Measurements from ENCODE around the gene NFKBIE. TPM values are rescaled to one million over a fixed set of nuclear protein-coding genes. Genes with fewer than 3 reads are reported as not detected.

The NFKBIE gene
- total and polyA plus RNA-seq, 4 donors: 3.7 to 4.9 (median 4.7) TPM

GRCh38 chr6:44292661-44293365, 27.5 kb upstream of the NFKBIE start:
- 77% methylated on average over 4 of the region's 4 CpGs for WGBS
- H3K4me3 ChIP-seq (ENCODE audit: low read depth in 1 of 3, low read length in 3 of 3): no peak overlapping the region
- H3K4me1 ChIP-seq (ENCODE audit: control insufficient read depth in 4 of 4, insufficient read depth in 4 of 4, low read length in 3 of 4): peaks cover 7 to 12% (median 8%) of the 10 kb centered on the region in 4 donors
- peaks cover 0 to 16% (median 8%) of the 10 kb centered on the region in 4 donors for H3K27me3 ChIP-seq (ENCODE audit: control insufficient read depth in 4 of 4, insufficient read depth in 4 of 4, low read length in 3 of 4)
- no peak overlapping the region for H3K27ac ChIP-seq (ENCODE audit: low read depth in 1 of 2, low read length in 2 of 2)
- H3K36me3 ChIP-seq (ENCODE audit: control insufficient read depth in 4 of 4, insufficient read depth in 3 of 4, low read depth in 1 of 4, low read length in 3 of 4): no peaks in the 10 kb centered on the region
- TF ChIP-seq CTCF (IDR thresholded peaks at IDR 0.05; ENCODE audit: low read depth, low read length, missing input control) (no peak), RAD21 (IDR thresholded peaks at IDR 0.05) (no peak), TAF1 (conservative IDR thresholded peaks at IDR 0.05) (no peak), NR2F2 (IDR thresholded peaks at IDR 0.05) (no peak), SP1 (IDR thresholded peaks at IDR 0.05) (no peak), MAX (IDR thresholded peaks at IDR 0.05) (no peak)
- H3K9ac ChIP-seq (ENCODE audit: low read depth in 1 of 2, low read length in 2 of 2): no peak overlapping the region
- no peaks in the 10 kb centered on the region for H3K9me3 ChIP-seq (ENCODE audit: control insufficient read depth in 4 of 4, low read length in 3 of 4)
- DNase-seq (ENCODE audit: low spot score): no peak

GRCh38 chr6:44291841-44292240, 26.5 kb upstream of the NFKBIE start:
- H3K27me3 ChIP-seq (ENCODE audit: control insufficient read depth in 4 of 4, insufficient read depth in 4 of 4, low read length in 3 of 4): peaks cover 0 to 16% (median 8%) of the 10 kb centered on the region in 4 donors
- no peak overlapping the region for H3K9ac ChIP-seq (ENCODE audit: low read depth in 1 of 2, low read length in 2 of 2)
- H3K4me3 ChIP-seq (ENCODE audit: low read depth in 1 of 3, low read length in 3 of 3): no peak overlapping the region
- TF ChIP-seq HNF4A (conservative IDR thresholded peaks at IDR 0.05): no peak
- TF ChIP-seq FOXA2 (IDR thresholded peaks at IDR 0.05): no peak
- TF ChIP-seq SP1 (IDR thresholded peaks at IDR 0.05): no peak
- TF ChIP-seq, protein P1, sequence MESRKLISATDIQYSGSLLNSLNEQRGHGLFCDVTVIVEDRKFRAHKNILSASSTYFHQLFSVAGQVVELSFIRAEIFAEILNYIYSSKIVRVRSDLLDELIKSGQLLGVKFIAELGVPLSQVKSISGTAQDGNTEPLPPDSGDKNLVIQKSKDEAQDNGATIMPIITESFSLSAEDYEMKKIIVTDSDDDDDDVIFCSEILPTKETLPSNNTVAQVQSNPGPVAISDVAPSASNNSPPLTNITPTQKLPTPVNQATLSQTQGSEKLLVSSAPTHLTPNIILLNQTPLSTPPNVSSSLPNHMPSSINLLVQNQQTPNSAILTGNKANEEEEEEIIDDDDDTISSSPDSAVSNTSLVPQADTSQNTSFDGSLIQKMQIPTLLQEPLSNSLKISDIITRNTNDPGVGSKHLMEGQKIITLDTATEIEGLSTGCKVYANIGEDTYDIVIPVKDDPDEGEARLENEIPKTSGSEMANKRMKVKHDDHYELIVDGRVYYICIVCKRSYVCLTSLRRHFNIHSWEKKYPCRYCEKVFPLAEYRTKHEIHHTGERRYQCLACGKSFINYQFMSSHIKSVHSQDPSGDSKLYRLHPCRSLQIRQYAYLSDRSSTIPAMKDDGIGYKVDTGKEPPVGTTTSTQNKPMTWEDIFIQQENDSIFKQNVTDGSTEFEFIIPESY (IDR thresholded peaks at IDR 0.05): no peak
- TF ChIP-seq EGR1 (IDR thresholded peaks at IDR 0.05; ENCODE audit: low read depth in 2 of 2): no peak
- no peak for TF ChIP-seq TAF1 (conservative IDR thresholded peaks at IDR 0.05)
- TF ChIP-seq RAD21 (IDR thresholded peaks at IDR 0.05): no peak
- no peak for TF ChIP-seq HNF4G (IDR thresholded peaks at IDR 0.05)
- TF ChIP-seq NR2F2 (IDR thresholded peaks at IDR 0.05): no peak
- TF ChIP-seq MAX (IDR thresholded peaks at IDR 0.05): no peak
- no peak for TF ChIP-seq RXRA (IDR thresholded peaks at IDR 0.05)
- TF ChIP-seq YY1 (IDR thresholded peaks at IDR 0.05): no peak
- TF ChIP-seq GABPA (IDR thresholded peaks at IDR 0.05 in 1 of 2, conservative IDR thresholded peaks at IDR 0.05 in 1 of 2): no peak
- TF ChIP-seq, protein P2, sequence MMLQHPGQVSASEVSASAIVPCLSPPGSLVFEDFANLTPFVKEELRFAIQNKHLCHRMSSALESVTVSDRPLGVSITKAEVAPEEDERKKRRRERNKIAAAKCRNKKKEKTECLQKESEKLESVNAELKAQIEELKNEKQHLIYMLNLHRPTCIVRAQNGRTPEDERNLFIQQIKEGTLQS (IDR thresholded peaks at IDR 0.05): no peak
- no peak for TF ChIP-seq CTCF (IDR thresholded peaks at IDR 0.05; ENCODE audit: low read depth, low read length, missing input control)
- TF ChIP-seq, protein P3, sequence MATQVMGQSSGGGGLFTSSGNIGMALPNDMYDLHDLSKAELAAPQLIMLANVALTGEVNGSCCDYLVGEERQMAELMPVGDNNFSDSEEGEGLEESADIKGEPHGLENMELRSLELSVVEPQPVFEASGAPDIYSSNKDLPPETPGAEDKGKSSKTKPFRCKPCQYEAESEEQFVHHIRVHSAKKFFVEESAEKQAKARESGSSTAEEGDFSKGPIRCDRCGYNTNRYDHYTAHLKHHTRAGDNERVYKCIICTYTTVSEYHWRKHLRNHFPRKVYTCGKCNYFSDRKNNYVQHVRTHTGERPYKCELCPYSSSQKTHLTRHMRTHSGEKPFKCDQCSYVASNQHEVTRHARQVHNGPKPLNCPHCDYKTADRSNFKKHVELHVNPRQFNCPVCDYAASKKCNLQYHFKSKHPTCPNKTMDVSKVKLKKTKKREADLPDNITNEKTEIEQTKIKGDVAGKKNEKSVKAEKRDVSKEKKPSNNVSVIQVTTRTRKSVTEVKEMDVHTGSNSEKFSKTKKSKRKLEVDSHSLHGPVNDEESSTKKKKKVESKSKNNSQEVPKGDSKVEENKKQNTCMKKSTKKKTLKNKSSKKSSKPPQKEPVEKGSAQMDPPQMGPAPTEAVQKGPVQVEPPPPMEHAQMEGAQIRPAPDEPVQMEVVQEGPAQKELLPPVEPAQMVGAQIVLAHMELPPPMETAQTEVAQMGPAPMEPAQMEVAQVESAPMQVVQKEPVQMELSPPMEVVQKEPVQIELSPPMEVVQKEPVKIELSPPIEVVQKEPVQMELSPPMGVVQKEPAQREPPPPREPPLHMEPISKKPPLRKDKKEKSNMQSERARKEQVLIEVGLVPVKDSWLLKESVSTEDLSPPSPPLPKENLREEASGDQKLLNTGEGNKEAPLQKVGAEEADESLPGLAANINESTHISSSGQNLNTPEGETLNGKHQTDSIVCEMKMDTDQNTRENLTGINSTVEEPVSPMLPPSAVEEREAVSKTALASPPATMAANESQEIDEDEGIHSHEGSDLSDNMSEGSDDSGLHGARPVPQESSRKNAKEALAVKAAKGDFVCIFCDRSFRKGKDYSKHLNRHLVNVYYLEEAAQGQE (IDR thresholded peaks at IDR 0.05): no peak
- TF ChIP-seq FOXA1 (IDR thresholded peaks at IDR 0.05): no peak
- TF ChIP-seq JUND (IDR thresholded peaks at IDR 0.05): no peak
- H3K9me3 ChIP-seq (ENCODE audit: control insufficient read depth in 4 of 4, low read length in 3 of 4): no peaks in the 10 kb centered on the region
- 66% methylated on average over 4 of the region's 4 CpGs for WGBS
- H3K36me3 ChIP-seq (ENCODE audit: control insufficient read depth in 4 of 4, insufficient read depth in 3 of 4, low read depth in 1 of 4, low read length in 3 of 4): no peaks in the 10 kb centered on the region
- no peak overlapping the region for H3K27ac ChIP-seq (ENCODE audit: low read depth in 1 of 2, low read length in 2 of 2)
- H3K4me1 ChIP-seq (ENCODE audit: control insufficient read depth in 4 of 4, insufficient read depth in 4 of 4, low read length in 3 of 4): peaks cover 0 to 2% (median under 1%) of the 10 kb centered on the region in 4 donors
- no peak for DNase-seq (ENCODE audit: low spot score)

All from liver (tissue), 9 donors.